Measurements from ENCODE around the gene ABTB2. TPM values are rescaled to one million over a fixed set of nuclear protein-coding genes. Genes with fewer than 3 reads are reported as not detected.

Gene ABTB2
- total and polyA plus RNA-seq, 2 experiments from 2014 or later: 2.6 to 12.1 TPM

GRCh38 chr11:34242037-34242625 lies 115.7 kb downstream of the ABTB2 start:
- H3K4me2 ChIP-seq: no peak overlapping the region
- no peaks in the 10 kb centered on the region; the same call in 1 of the 2 replicates for H3K79me2 ChIP-seq (replicated peaks; ENCODE audit: insufficient read depth)
- Mint-ChIP-seq H3K4me3 (no peak overlapping the region), H3K36me3 (ENCODE audit: low read depth) (no peaks in the 10 kb centered on the region), H3K9me3 (no peaks in the 10 kb centered on the region), H3K27ac (no peak overlapping the region), H3K4me1 (peaks cover 25% of the 10 kb centered on the region), H3K27me3 (ENCODE audit: insufficient read depth, low read depth, poor library complexity) (peaks cover 4% of the 10 kb centered on the region)
- TF ChIP-seq EZH2 (IDR thresholded peaks at IDR 0.05; ENCODE audit: low read depth, unreplicated experiment): no peak
- no peak for TF ChIP-seq JUNB (IDR thresholded peaks at IDR 0.05; ENCODE audit: unreplicated experiment)
- TF ChIP-seq CTCF (conservative IDR thresholded peaks at IDR 0.05; ENCODE audit: low read depth in 2 of 2): no peak
- no peak for TF ChIP-seq ZNF114 (CRISPR knock-in tag; IDR thresholded peaks at IDR 0.05)
- no peak for TF ChIP-seq POLR2AphosphoS5 (IDR thresholded peaks at IDR 0.05; ENCODE audit: low read depth)
- no peak for TF ChIP-seq CREB1 (CRISPR knock-in tag; IDR thresholded peaks at IDR 0.05; ENCODE audit: low read depth)
- TF ChIP-seq EZH2phosphoT487 (IDR thresholded peaks at IDR 0.05; ENCODE audit: unreplicated experiment): no peak
- no peak overlapping the region for H3K27ac ChIP-seq (ENCODE audit: low read depth)
- no peak for ATAC-seq
- no peak overlapping the region for H3K4me3 ChIP-seq
- no peak overlapping the region for H2AFZ ChIP-seq
- no peaks in the 10 kb centered on the region for H3K9me2 ChIP-seq (ENCODE audit: insufficient read depth)
- DNase-seq (ENCODE audit: low spot score): no peak
- H3K36me3 ChIP-seq (ENCODE audit: insufficient read depth): no peaks in the 10 kb centered on the region
- H4K20me1 ChIP-seq (replicated peaks; ENCODE audit: insufficient read depth): no peaks in the 10 kb centered on the region
- no peaks in the 10 kb centered on the region for H3F3A ChIP-seq (replicated peaks; ENCODE audit: low read depth)
- no peaks in the 10 kb centered on the region for H3K27me3 ChIP-seq (ENCODE audit: insufficient read depth)
- peaks cover 20% of the 10 kb centered on the region for H3K4me1 ChIP-seq (ENCODE audit: insufficient read depth)

GRCh38 chr11:34240150-34240494 lies 117.7 kb downstream of the ABTB2 start:
- Histone ChIP-seq H4K20me1 (replicated peaks; ENCODE audit: insufficient read depth) (no peaks in the 10 kb centered on the region), H3K9me2 (ENCODE audit: insufficient read depth) (no peaks in the 10 kb centered on the region), H3K4me2 (no peak overlapping the region), H3K4me3 (no peak overlapping the region), H2AFZ (no peak overlapping the region), H3K27ac (ENCODE audit: low read depth) (no peak overlapping the region), H3F3A (replicated peaks; ENCODE audit: low read depth) (no peaks in the 10 kb centered on the region), H3K4me1 (ENCODE audit: insufficient read depth) (peaks cover 38% of the 10 kb centered on the region), H3K79me2 (replicated peaks; ENCODE audit: insufficient read depth) (no peaks in the 10 kb centered on the region), H3K27me3 (ENCODE audit: insufficient read depth) (no peaks in the 10 kb centered on the region), H3K36me3 (ENCODE audit: insufficient read depth) (no peaks in the 10 kb centered on the region)
- Mint-ChIP-seq H3K27me3 (ENCODE audit: insufficient read depth, low read depth, poor library complexity) (peaks cover 4% of the 10 kb centered on the region), H3K36me3 (ENCODE audit: low read depth) (no peaks in the 10 kb centered on the region), H3K4me1 (peaks cover 39% of the 10 kb centered on the region), H3K27ac (0 out of 2 replicates have a peak overlapping the region, but pooled peaks have one; percentile 2), H3K9me3 (no peaks in the 10 kb centered on the region), H3K4me3 (no peak overlapping the region)
- ATAC-seq (peak; percentile 23; the same call in 2 of the 3 replicates), DNase-seq (ENCODE audit: low spot score) (no peak)
- TF ChIP-seq CTCF (conservative IDR thresholded peaks at IDR 0.05; ENCODE audit: low read depth in 2 of 2): no peak
- no peak for TF ChIP-seq REST (IDR thresholded peaks at IDR 0.05; ENCODE audit: unreplicated experiment)
- TF ChIP-seq ETS1 (IDR thresholded peaks at IDR 0.05): no peak
- TF ChIP-seq JUNB (IDR thresholded peaks at IDR 0.05; ENCODE audit: unreplicated experiment): no peak
- TF ChIP-seq POLR2AphosphoS5 (IDR thresholded peaks at IDR 0.05; ENCODE audit: low read depth): no peak
- no peak for TF ChIP-seq EZH2phosphoT487 (IDR thresholded peaks at IDR 0.05; ENCODE audit: unreplicated experiment)
- no peak for TF ChIP-seq ZNF114 (CRISPR knock-in tag; IDR thresholded peaks at IDR 0.05)
- TF ChIP-seq CREB1 (CRISPR knock-in tag; IDR thresholded peaks at IDR 0.05; ENCODE audit: low read depth): no peak
- TF ChIP-seq NANOG (IDR thresholded peaks at IDR 0.05; ENCODE audit: borderline replicate concordance): no peak
- TF ChIP-seq STAT1 (IDR thresholded peaks at IDR 0.05; ENCODE audit: unreplicated experiment): no peak
- no peak for TF ChIP-seq ZNF331 (CRISPR knock-in tag; IDR thresholded peaks at IDR 0.05; ENCODE audit: low read depth)
- no peak for TF ChIP-seq EZH2 (IDR thresholded peaks at IDR 0.05; ENCODE audit: low read depth, unreplicated experiment)

Measured in GM23338 (cell line).